Measurements from ENCODE around the gene COG5. TPM values are rescaled to one million over a fixed set of nuclear protein-coding genes. Genes with fewer than 3 reads are reported as not detected.

The COG5 gene
- total RNA-seq, 4 donors from 2014 or later = 34.8 to 74.1 (median 41.2) TPM

GRCh38 chr7:107468824-107469223, 94.9 kb downstream of the COG5 start:
- ATAC-seq (ENCODE audit: low FRiP score) (no peak), DNase-seq (ENCODE audit: low spot score) (no peak)
- TF ChIP-seq, protein P1, sequence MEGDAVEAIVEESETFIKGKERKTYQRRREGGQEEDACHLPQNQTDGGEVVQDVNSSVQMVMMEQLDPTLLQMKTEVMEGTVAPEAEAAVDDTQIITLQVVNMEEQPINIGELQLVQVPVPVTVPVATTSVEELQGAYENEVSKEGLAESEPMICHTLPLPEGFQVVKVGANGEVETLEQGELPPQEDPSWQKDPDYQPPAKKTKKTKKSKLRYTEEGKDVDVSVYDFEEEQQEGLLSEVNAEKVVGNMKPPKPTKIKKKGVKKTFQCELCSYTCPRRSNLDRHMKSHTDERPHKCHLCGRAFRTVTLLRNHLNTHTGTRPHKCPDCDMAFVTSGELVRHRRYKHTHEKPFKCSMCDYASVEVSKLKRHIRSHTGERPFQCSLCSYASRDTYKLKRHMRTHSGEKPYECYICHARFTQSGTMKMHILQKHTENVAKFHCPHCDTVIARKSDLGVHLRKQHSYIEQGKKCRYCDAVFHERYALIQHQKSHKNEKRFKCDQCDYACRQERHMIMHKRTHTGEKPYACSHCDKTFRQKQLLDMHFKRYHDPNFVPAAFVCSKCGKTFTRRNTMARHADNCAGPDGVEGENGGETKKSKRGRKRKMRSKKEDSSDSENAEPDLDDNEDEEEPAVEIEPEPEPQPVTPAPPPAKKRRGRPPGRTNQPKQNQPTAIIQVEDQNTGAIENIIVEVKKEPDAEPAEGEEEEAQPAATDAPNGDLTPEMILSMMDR (IDR thresholded peaks at IDR 0.05) = no peak

DNA sequence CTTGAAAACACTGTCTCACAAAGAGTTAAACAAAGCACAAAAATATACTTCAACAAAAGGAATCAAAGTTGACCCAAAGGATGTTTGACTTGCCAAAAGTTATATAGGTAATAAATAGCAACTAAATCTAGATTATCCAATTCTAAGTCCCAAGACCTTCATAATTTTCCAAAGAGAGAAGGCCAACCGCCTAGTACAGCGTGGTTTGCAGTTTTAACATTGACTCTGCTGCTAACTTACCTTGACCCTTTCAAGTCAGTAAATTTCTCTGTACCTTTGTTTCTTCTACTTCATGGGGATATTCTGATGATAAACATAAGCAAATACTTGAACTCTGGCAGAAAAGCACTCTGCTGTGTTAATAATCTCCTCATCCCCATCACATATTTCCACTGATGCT, 95.7 kb downstream of the COG5 start:
- no peak for DNase-seq (ENCODE audit: low spot score)
- no peak for ATAC-seq (ENCODE audit: low FRiP score)
- TF ChIP-seq, protein P1 (IDR thresholded peaks at IDR 0.05) = no peak

- DNase-seq (ENCODE audit: low spot score) (no peak), ATAC-seq (ENCODE audit: low FRiP score) (no peak)
- TF ChIP-seq, protein P1 (IDR thresholded peaks at IDR 0.05) = no peak
Measured at GRCh38 chr7:107464666-107465226, 99.0 kb downstream of the COG5 start.

GRCh38 chr7:107463139-107464078, 100.3 kb downstream of the COG5 start:
- TF ChIP-seq, protein P1 (IDR thresholded peaks at IDR 0.05) = peak in 1 of 3 donors; percentile 34
- ATAC-seq (ENCODE audit: low FRiP score) (peak; percentile 87), DNase-seq (ENCODE audit: low spot score) (no peak)

GRCh38 chr7:107461938-107462533, 101.7 kb downstream of the COG5 start:
- TF ChIP-seq, protein P1 (IDR thresholded peaks at IDR 0.05) = no peak
- ATAC-seq (ENCODE audit: low FRiP score) (no peak), DNase-seq (ENCODE audit: low spot score) (no peak)

DNA sequence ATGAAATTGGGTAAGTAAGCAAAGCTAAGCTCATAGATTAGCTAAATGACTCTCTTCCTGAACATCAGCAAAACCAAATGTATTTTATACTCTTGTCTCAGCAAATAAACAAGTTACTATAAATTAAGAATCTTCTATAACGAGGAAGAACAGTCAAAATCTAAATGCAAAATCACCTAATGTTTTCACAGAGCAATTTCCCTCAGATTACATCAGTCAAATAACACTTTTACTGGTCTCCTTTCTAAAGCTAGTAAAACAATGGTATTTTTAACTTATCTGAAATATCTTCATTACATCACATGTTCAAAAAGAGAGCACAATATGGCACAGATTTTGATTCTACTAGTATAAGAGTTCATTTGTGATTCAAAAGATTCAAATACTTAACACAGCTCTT, 110.3 kb downstream of the COG5 start:
- DNase-seq (ENCODE audit: low spot score) = no peak
- ATAC-seq (ENCODE audit: low FRiP score) = no peak
- TF ChIP-seq, protein P1 (IDR thresholded peaks at IDR 0.05) = no peak
